Urothelium cell line (cell line): ENCODE measurements around the gene C14orf180.
A peak's percentile ranks its signal among the peaks of the same experiment; 100 is the strongest.

ENCODE experiments used
- DNase-seq: peaks from one replicate; pipeline ENCODE4 v3.0.0; 2011; ENCODE audit warnings: low spot score, mixed read lengths
- FAIRE-seq: peaks from 2 replicates; lab custom pipeline; 2011; peaks lifted over from hg19 to GRCh38; lab: Jason Lieb, UNC

The C14orf180 gene

GRCh38 chr14:104579507-104579906 lies at the start of gene C14orf180:
Gene C14orf180, plus strand, starts transcription at chr14:104579764. Its CDS starts 6,667 bp downstream, at chr14:104586431.
- DNase-seq = no peak
- FAIRE-seq = no peak

- FAIRE-seq (no peak), DNase-seq (no peak)
Observed at GRCh38 chr14:104530646-104531045, 48.9 kb upstream of the C14orf180 start.

GRCh38 chr14:104531421-104532190 lies 48.0 kb upstream of the C14orf180 start:
- FAIRE-seq = no peak
- DNase-seq = no peak

GRCh38 chr14:104532191-104532555 lies 47.4 kb upstream of the C14orf180 start:
- no peak for FAIRE-seq
- no peak for DNase-seq

GRCh38 chr14:104534036-104534435 lies 45.5 kb upstream of the C14orf180 start:
- no peak for DNase-seq
- FAIRE-seq = no peak

- peak; percentile 84 for DNase-seq
- FAIRE-seq = no peak
Observed at GRCh38 chr14:104536942-104537612, 42.5 kb upstream of the C14orf180 start.

- no peak for FAIRE-seq
- DNase-seq = no peak
Observed at GRCh38 chr14:104537613-104537988, 42.0 kb upstream of the C14orf180 start.

GRCh38 chr14:104541905-104542465 lies 37.6 kb upstream of the C14orf180 start:
- FAIRE-seq (no peak), DNase-seq (no peak)

- FAIRE-seq (no peak), DNase-seq (no peak)
Observed at GRCh38 chr14:104542871-104543830, 36.4 kb upstream of the C14orf180 start.

- DNase-seq (no peak), FAIRE-seq (no peak)
Observed at GRCh38 chr14:104544362-104544961, 35.1 kb upstream of the C14orf180 start.

- FAIRE-seq (no peak), DNase-seq (no peak)
Observed at GRCh38 chr14:104545151-104545941, 34.2 kb upstream of the C14orf180 start.

- no peak for FAIRE-seq
- peak; percentile 40 for DNase-seq
Observed at GRCh38 chr14:104545942-104546501, 33.5 kb upstream of the C14orf180 start.

- DNase-seq (no peak), FAIRE-seq (no peak)
Observed at GRCh38 chr14:104546591-104547309, 32.8 kb upstream of the C14orf180 start.

- no peak for DNase-seq
- no peak for FAIRE-seq
Observed at GRCh38 chr14:104547310-104547997, 32.1 kb upstream of the C14orf180 start.

GRCh38 chr14:104547998-104548700 lies 31.4 kb upstream of the C14orf180 start:
- DNase-seq (no peak), FAIRE-seq (no peak)

GRCh38 chr14:104548802-104549535 lies 30.6 kb upstream of the C14orf180 start:
- FAIRE-seq (no peak), DNase-seq (no peak)
